Measurements from ENCODE around the gene SYCP2L. TPM values are rescaled to one million over a fixed set of nuclear protein-coding genes. Genes with fewer than 3 reads are reported as not detected.

Gene SYCP2L
- total and polyA plus RNA-seq, 2 donors (not counting 1 experiment from before 2014, with no cell fraction given) = under 0.01 TPM; not detected in 1

GRCh38 chr6:10939840-10940239 lies 53.0 kb downstream of the SYCP2L start:
- Histone ChIP-seq H3K4me2 (ENCODE audit: extremely low read depth, insufficient read depth, low read length) (no peak overlapping the region), H3K4me1 (ENCODE audit: control insufficient read depth, extremely low read depth, insufficient read depth, low read length) (no peaks in the 10 kb centered on the region), H3K27me3 (ENCODE audit: control insufficient read depth, insufficient read depth, low read length) (no peaks in the 10 kb centered on the region), H3K36me3 (ENCODE audit: control insufficient read depth, insufficient read depth, low read length) (no peaks in the 10 kb centered on the region), H3K4me3 (replicated peaks in 1 of 4; ENCODE audit: control extremely low read depth in 1 of 4, insufficient read depth in 1 of 4, low read depth in 3 of 4, low read length in 4 of 4) (no peak overlapping the region), H3K27ac (ENCODE audit: insufficient read depth, low read length) (no peak overlapping the region), H4K20me1 (ENCODE audit: control insufficient read depth, extremely low read depth, insufficient read depth, low read length) (no peaks in the 10 kb centered on the region), H3K79me2 (ENCODE audit: control insufficient read depth, insufficient read depth, low read length) (no peaks in the 10 kb centered on the region), H2AFZ (ENCODE audit: low read length) (no peak overlapping the region), H3K9me3 (ENCODE audit: control insufficient read depth, insufficient read depth, low read depth, low read length) (no peaks in the 10 kb centered on the region), H3K9ac (ENCODE audit: insufficient read depth, low read length) (no peak overlapping the region)
- DNase-seq (ENCODE audit: low read depth in 2 of 2) = no peak
- TF ChIP-seq CTCF (conservative IDR thresholded peaks at IDR 0.05 in 1 of 2, IDR thresholded peaks at IDR 0.05 in 1 of 2; ENCODE audit: low read depth in 1 of 2, low read length in 2 of 2) = no peak
- TF ChIP-seq EZH2 (IDR thresholded peaks at IDR 0.05; ENCODE audit: low read length, missing control alignments) = no peak

GRCh38 chr6:10945845-10946244 lies 59.0 kb downstream of the SYCP2L start:
- H3K4me1 ChIP-seq (ENCODE audit: control insufficient read depth, extremely low read depth, insufficient read depth, low read length) = no peaks in the 10 kb centered on the region
- no peak overlapping the region for H3K4me3 ChIP-seq (replicated peaks in 1 of 4; ENCODE audit: control extremely low read depth in 1 of 4, insufficient read depth in 1 of 4, low read depth in 3 of 4, low read length in 4 of 4)
- H3K4me2 ChIP-seq (ENCODE audit: extremely low read depth, insufficient read depth, low read length) = no peak overlapping the region
- no peaks in the 10 kb centered on the region for H4K20me1 ChIP-seq (ENCODE audit: control insufficient read depth, extremely low read depth, insufficient read depth, low read length)
- TF ChIP-seq EZH2 (IDR thresholded peaks at IDR 0.05; ENCODE audit: low read length, missing control alignments) (no peak), CTCF (conservative IDR thresholded peaks at IDR 0.05 in 1 of 2, IDR thresholded peaks at IDR 0.05 in 1 of 2; ENCODE audit: low read depth in 1 of 2, low read length in 2 of 2) (no peak)
- no peak for DNase-seq (ENCODE audit: low read depth in 2 of 2)
- no peaks in the 10 kb centered on the region for H3K36me3 ChIP-seq (ENCODE audit: control insufficient read depth, insufficient read depth, low read length)
- no peaks in the 10 kb centered on the region for H3K79me2 ChIP-seq (ENCODE audit: control insufficient read depth, insufficient read depth, low read length)
- no peaks in the 10 kb centered on the region for H3K27me3 ChIP-seq (ENCODE audit: control insufficient read depth, insufficient read depth, low read length)
- no peak overlapping the region for H3K27ac ChIP-seq (ENCODE audit: insufficient read depth, low read length)
- no peak overlapping the region for H3K9ac ChIP-seq (ENCODE audit: insufficient read depth, low read length)
- no peaks in the 10 kb centered on the region for H3K9me3 ChIP-seq (ENCODE audit: control insufficient read depth, insufficient read depth, low read depth, low read length)
- no peak overlapping the region for H2AFZ ChIP-seq (ENCODE audit: low read length)

DNA sequence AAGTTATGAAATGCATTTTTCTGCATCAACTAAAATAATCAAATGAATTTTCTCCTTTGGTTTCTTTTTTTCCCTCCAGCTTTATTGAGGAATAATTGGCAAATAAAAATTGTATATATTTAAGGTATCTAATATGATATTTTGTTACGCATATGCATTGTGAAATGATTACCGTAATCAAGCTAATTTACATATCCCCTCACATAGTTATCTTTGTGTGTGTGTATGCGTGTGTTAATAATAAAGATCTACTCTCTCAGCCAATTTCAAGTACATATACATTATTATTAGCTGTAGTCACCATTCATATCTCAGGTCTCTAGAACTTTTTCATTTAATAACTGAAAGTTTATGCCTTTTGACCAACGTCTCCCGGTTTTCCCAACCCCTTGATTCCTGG lies 61.1 kb downstream of the SYCP2L start:
- H3K36me3 ChIP-seq (ENCODE audit: control insufficient read depth, insufficient read depth, low read length) = no peaks in the 10 kb centered on the region
- DNase-seq (ENCODE audit: low read depth in 2 of 2) = no peak
- H2AFZ ChIP-seq (ENCODE audit: low read length) = no peak overlapping the region
- no peak overlapping the region for H3K4me2 ChIP-seq (ENCODE audit: extremely low read depth, insufficient read depth, low read length)
- H3K79me2 ChIP-seq (ENCODE audit: control insufficient read depth, insufficient read depth, low read length) = no peaks in the 10 kb centered on the region
- H3K4me3 ChIP-seq (replicated peaks in 1 of 4; ENCODE audit: control extremely low read depth in 1 of 4, insufficient read depth in 1 of 4, low read depth in 3 of 4, low read length in 4 of 4) = no peak overlapping the region
- H3K27me3 ChIP-seq (ENCODE audit: control insufficient read depth, insufficient read depth, low read length) = no peaks in the 10 kb centered on the region
- H3K9me3 ChIP-seq (ENCODE audit: control insufficient read depth, insufficient read depth, low read depth, low read length) = no peaks in the 10 kb centered on the region
- H3K4me1 ChIP-seq (ENCODE audit: control insufficient read depth, extremely low read depth, insufficient read depth, low read length) = peaks cover 5% of the 10 kb centered on the region
- H3K27ac ChIP-seq (ENCODE audit: insufficient read depth, low read length) = no peak overlapping the region
- no peak for TF ChIP-seq CTCF (conservative IDR thresholded peaks at IDR 0.05 in 1 of 2, IDR thresholded peaks at IDR 0.05 in 1 of 2; ENCODE audit: low read depth in 1 of 2, low read length in 2 of 2)
- no peak for TF ChIP-seq EZH2 (IDR thresholded peaks at IDR 0.05; ENCODE audit: low read length, missing control alignments)
- no peaks in the 10 kb centered on the region for H4K20me1 ChIP-seq (ENCODE audit: control insufficient read depth, extremely low read depth, insufficient read depth, low read length)
- no peak overlapping the region for H3K9ac ChIP-seq (ENCODE audit: insufficient read depth, low read length)

All from fibroblast of lung (primary cell).